Fibroblast of pulmonary artery (primary cell): ENCODE data around the gene PCF11.

ENCODE experiments used
- DNase-seq: peaks from one replicate; pipeline ENCODE4 v3.0.0-alpha.2; 2010; ENCODE audit warnings: low read depth
- H3K4me3 ChIP-seq: replicated peaks from 2 replicates; pipeline ENCODE4 v1.5.1; 2011; ENCODE audit warnings: low read depth, mild to moderate bottlenecking, control low read depth, low read length, moderate library complexity
- TF ChIP-seq, protein P1 (sequence below): IDR thresholded peaks from 2 replicates; pipeline ENCODE4 v1.5.1; 2011; ENCODE audit warnings: mild to moderate bottlenecking, control low read depth, low read length, inconsistent platforms; ENCODE audit errors: missing control alignments

Gene PCF11

GRCh38 chr11:83159902-83160865 is 3.3 kb downstream of the PCF11 start:
- DNase-seq = peak; percentile 42
- TF ChIP-seq, protein P1, sequence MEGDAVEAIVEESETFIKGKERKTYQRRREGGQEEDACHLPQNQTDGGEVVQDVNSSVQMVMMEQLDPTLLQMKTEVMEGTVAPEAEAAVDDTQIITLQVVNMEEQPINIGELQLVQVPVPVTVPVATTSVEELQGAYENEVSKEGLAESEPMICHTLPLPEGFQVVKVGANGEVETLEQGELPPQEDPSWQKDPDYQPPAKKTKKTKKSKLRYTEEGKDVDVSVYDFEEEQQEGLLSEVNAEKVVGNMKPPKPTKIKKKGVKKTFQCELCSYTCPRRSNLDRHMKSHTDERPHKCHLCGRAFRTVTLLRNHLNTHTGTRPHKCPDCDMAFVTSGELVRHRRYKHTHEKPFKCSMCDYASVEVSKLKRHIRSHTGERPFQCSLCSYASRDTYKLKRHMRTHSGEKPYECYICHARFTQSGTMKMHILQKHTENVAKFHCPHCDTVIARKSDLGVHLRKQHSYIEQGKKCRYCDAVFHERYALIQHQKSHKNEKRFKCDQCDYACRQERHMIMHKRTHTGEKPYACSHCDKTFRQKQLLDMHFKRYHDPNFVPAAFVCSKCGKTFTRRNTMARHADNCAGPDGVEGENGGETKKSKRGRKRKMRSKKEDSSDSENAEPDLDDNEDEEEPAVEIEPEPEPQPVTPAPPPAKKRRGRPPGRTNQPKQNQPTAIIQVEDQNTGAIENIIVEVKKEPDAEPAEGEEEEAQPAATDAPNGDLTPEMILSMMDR = no peak
- peak overlapping the region; percentile 97 for H3K4me3 ChIP-seq

- no peak overlapping the region for H3K4me3 ChIP-seq
- DNase-seq = no peak
- TF ChIP-seq, protein P1 = no peak
Measured at GRCh38 chr11:83161610-83162199, 4.8 kb downstream of the PCF11 start.

GRCh38 chr11:83162377-83162776 is 5.4 kb downstream of the PCF11 start:
- TF ChIP-seq, protein P1 = no peak
- DNase-seq = no peak
- H3K4me3 ChIP-seq = no peak overlapping the region

DNA sequence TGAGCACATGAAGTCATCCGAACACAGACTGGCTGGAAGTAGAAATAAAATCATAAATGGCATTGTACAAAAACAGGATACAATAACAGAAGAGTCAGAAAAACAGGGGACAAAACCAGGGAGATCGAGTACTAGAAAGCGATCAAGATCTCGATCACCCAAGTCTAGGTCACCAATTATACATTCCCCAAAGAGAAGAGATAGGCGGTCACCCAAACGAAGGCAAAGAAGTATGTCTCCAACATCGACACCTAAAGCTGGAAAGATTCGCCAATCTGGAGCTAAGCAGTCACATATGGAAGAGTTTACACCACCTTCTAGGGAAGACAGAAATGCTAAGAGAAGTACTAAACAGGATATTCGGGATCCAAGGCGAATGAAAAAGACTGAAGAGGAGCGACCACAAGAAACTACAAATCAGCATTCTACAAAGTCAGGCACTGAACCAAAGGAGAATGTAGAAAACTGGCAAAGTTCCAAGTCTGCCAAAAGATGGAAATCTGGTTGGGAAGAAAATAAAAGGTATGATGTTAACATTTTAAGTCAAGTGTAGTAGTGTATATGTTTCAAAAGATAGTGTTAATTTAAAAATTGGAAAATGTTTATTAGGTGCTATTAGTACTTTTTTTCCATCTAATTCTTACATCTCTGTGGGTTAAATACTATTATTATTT is 9.4 kb downstream of the PCF11 start:
- DNase-seq = no peak
- TF ChIP-seq, protein P1 = no peak
- no peak overlapping the region for H3K4me3 ChIP-seq

DNA sequence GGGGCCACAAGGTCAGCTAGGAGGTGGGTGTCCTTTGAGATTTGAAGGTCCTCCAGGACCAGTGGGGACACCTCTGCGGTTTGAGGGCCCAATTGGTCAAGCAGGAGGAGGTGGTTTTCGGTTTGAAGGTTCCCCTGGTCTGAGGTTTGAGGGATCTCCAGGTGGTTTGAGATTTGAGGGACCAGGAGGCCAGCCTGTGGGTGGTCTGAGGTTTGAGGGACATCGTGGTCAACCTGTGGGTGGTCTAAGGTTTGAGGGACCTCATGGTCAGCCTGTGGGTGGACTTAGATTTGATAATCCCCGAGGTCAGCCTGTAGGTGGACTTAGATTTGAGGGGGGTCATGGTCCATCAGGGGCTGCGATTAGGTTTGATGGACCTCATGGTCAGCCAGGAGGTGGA is 11.8 kb downstream of the PCF11 start:
- no peak for DNase-seq
- TF ChIP-seq, protein P1 = no peak
- no peak overlapping the region for H3K4me3 ChIP-seq

DNA sequence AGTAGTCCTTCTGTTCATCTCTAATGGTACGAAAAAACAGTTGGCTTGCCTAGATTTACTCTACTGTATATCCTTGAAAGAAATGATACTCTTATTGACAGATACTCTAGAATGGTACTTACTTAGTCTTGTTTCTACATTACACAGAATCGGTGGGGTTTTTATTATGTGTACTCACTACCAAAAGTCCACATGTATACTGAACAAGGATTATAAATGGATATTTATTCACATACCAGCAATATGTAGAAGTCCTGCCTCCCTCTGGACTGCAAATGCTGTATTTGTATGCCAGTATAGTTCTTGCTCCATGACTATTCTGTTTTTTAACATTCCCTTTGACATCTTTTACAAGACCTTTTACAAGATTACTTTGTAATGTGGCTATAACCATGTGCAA is 13.9 kb downstream of the PCF11 start:
- DNase-seq = no peak
- TF ChIP-seq, protein P1 = no peak
- H3K4me3 ChIP-seq = peak overlapping the region; percentile 17
